UCSD-AML1 (cell line): ENCODE measurements around the gene PCDHGA6.

Experiments
- DNase-seq: peaks from one replicate; lab custom pipeline; 2025; ENCODE audit not compliant: unreplicated experiment; lab: John Stamatoyannopoulos, UW

PCDHGA6 gene

DNA sequence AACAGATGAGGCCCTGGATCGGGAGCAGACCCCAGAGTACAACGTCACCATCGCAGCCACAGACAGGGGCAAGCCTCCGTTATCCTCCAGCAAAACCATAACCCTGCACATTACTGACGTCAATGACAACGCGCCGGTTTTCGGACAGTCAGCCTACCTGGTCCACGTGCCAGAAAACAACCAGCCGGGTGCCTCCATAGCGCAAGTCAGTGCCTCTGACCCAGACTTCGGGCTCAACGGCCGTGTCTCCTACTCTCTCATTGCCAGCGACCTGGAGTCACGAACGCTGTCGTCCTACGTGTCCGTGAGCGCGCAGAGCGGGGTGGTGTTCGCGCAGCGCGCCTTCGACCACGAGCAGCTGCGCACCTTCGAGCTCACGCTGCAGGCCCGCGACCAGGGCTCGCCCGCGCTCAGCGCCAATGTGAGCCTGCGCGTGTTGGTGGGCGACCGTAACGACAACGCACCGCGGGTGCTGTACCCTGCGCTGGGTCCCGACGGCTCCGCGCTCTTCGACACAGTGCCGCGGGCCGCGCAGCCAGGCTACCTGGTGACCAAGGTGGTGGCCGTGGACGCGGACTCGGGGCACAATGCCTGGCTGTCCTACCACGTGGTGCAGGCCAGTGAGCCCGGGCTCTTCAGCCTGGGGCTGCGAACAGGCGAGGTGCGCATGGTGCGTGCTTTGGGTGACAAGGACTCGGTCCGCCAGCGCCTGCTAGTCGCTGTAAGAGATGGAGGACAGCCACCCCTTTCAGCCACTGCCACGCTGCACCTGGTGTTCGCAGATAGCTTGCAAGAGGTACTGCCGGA is 45.6 kb downstream of the PCDHGA6 start:
- DNase-seq: no peak

DNA sequence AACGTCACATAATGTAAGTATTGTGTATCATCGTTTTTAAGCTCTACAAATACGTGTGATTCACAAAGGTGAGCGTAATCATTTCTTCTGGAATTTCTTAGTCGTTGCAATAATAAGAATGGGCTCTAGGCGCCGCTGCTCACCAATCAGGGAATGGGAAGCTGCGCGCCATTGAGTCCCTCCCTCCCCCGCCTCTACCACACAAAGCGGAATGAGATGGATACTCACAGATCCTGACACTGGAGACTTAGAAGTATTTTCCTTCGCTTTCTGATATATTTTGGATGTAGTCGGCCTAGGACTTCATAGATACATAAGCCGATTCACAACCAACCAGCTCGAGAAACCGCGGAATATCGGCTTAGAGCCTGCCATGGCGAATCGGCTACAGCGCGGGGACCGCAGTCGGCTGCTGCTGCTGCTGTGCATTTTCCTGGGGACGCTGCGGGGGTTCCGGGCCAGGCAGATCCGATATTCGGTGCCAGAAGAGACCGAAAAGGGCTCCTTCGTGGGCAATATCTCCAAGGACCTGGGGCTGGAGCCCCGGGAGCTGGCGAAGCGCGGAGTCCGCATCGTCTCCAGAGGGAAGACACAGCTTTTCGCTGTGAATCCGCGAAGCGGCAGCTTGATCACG is 47.3 kb downstream of the PCDHGA6 start, which contains the start of gene PCDHGA11:
PCDHGA11 (plus strand) TSS at position 197 of the 634 bp plus-strand sequence; CDS start at position 374, 177 bp downstream.
- DNase-seq: peak; percentile 44

- no peak for DNase-seq
Measured at GRCh38 chr5:141421489-141421855, 47.8 kb downstream of the PCDHGA6 start.

DNA sequence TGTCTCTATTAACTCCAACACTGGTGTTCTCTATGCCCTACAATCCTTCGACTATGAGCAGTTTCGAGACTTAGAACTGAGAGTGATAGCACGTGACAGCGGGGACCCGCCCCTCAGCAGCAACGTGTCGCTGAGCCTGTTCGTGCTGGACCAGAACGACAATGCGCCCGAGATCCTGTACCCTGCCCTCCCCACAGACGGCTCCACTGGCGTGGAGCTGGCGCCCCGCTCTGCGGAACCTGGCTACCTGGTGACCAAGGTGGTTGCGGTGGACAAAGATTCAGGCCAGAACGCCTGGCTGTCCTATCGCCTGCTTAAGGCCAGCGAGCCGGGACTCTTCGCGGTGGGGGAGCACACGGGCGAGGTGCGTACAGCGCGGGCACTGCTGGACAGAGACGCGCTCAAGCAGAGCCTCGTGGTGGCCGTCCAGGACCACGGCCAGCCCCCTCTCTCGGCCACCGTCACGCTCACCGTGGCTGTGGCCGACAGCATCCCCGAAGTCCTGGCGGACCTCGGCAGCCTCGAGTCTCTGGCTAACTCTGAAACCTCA is 49.1 kb downstream of the PCDHGA6 start:
- DNase-seq: no peak

DNA sequence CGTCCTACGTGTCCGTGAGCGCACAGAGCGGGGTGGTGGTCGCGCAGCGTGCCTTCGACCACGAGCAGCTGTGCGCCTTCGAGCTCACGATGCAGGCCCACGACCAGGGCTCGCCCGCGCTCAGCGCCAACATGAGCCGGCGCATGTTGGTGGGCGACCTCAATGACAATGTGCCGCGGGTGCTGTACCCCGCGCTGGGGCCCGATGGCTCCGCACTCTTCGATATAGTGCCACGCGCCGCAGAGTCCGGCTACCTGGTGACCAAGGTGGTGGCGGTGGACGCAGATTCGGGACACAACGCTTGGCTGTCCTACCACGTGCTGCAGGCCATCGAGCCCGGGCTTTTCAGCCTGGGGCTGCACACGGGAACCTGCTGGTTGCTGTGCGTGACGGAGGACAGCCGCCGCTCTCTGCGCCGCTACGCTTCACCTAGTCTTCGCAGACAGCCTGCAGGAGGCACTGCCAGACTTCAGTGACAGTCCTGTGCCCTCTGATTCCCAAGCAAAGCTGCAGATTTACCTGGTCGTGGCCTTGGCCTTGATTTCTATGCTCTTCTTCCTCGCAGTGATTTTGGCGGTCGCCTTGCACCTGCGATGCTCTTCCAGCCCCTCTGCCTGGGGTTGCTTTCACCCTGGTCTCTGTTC is 54.2 kb downstream of the PCDHGA6 start:
- DNase-seq: no peak
